ENCODE data around the gene BNC2.

- TF ChIP-seq EZH2 (IDR thresholded peaks at IDR 0.05; ENCODE audit: borderline replicate concordance, low read length), result no peak
- TF ChIP-seq CTCF (IDR thresholded peaks at IDR 0.05; ENCODE audit: low read length), result no peak
Observed at GRCh38 chr9:16870596-16871335, at the start of gene BNC2.
